ENCODE data around the gene ATXN7L1. TPM values are rescaled to one million over a fixed set of nuclear protein-coding genes. Genes with fewer than 3 reads are reported as not detected.

Gene ATXN7L1
- total and polyA plus RNA-seq, 4 donors: 7.1 to 11.0 (median 8.5) TPM

GRCh38 chr7:105776986-105777910 lies 99.2 kb downstream of the ATXN7L1 start:
- Histone ChIP-seq H3K4me1 (ENCODE audit: control insufficient read depth, insufficient read depth, low read length) (peaks cover 5% of the 10 kb centered on the region), H3K4me3 (ENCODE audit: low read depth, low read length) (no peak overlapping the region), H3K9me3 (ENCODE audit: control insufficient read depth, insufficient read depth, low read length) (no peaks in the 10 kb centered on the region), H3K27ac (ENCODE audit: low read depth, low read length) (no peak overlapping the region), H3K27me3 (ENCODE audit: control insufficient read depth, insufficient read depth, low read length) (no peaks in the 10 kb centered on the region), H3K36me3 (ENCODE audit: control insufficient read depth, insufficient read depth, low read length) (no peaks in the 10 kb centered on the region)
- peak in 1 of 6 donors; percentile 12 for DNase-seq (ENCODE audit: low read depth in 4 of 6, low spot score in 6 of 6)
- 70% methylated on average over 11 of the region's 11 CpGs for WGBS (ENCODE audit: insufficient coverage)

- H3K27ac ChIP-seq (ENCODE audit: low read depth, low read length): peak overlapping the region; percentile 47
- DNase-seq (ENCODE audit: low read depth in 4 of 6, low spot score in 6 of 6): peak in 1 of 6 donors; percentile 25
- H3K4me3 ChIP-seq (ENCODE audit: low read depth, low read length): no peak overlapping the region
Measured at GRCh38 chr7:105776068-105776790, 100.2 kb downstream of the ATXN7L1 start.

GRCh38 chr7:105775580-105775979 lies 100.8 kb downstream of the ATXN7L1 start:
- peak overlapping the region; percentile 47 for H3K27ac ChIP-seq (ENCODE audit: low read depth, low read length)
- no peak for DNase-seq (ENCODE audit: low read depth in 4 of 6, low spot score in 6 of 6)
- no peaks in the 10 kb centered on the region for H3K36me3 ChIP-seq (ENCODE audit: control insufficient read depth, insufficient read depth, low read length)
- WGBS (ENCODE audit: insufficient coverage): 73% methylated on average over 6 of the region's 6 CpGs
- H3K4me3 ChIP-seq (ENCODE audit: low read depth, low read length): no peak overlapping the region
- H3K4me1 ChIP-seq (ENCODE audit: control insufficient read depth, insufficient read depth, low read length): peaks cover 8% of the 10 kb centered on the region
- no peaks in the 10 kb centered on the region for H3K9me3 ChIP-seq (ENCODE audit: control insufficient read depth, insufficient read depth, low read length)
- no peaks in the 10 kb centered on the region for H3K27me3 ChIP-seq (ENCODE audit: control insufficient read depth, insufficient read depth, low read length)

More at GRCh38 chr7:105776068-105776790, 100.2 kb downstream of the ATXN7L1 start:
- 50% methylated on average over 4 of the region's 6 CpGs for WGBS (ENCODE audit: insufficient coverage)
- Histone ChIP-seq H3K27me3 (ENCODE audit: control insufficient read depth, insufficient read depth, low read length) (no peaks in the 10 kb centered on the region), H3K36me3 (ENCODE audit: control insufficient read depth, insufficient read depth, low read length) (no peaks in the 10 kb centered on the region), H3K4me1 (ENCODE audit: control insufficient read depth, insufficient read depth, low read length) (peaks cover 5% of the 10 kb centered on the region), H3K9me3 (ENCODE audit: control insufficient read depth, insufficient read depth, low read length) (no peaks in the 10 kb centered on the region)

- no peak overlapping the region for H3K27ac ChIP-seq (ENCODE audit: low read depth, low read length)
- WGBS (ENCODE audit: insufficient coverage): no CpG with 5 or more reads among the region's 3 CpGs
- no peaks in the 10 kb centered on the region for H3K36me3 ChIP-seq (ENCODE audit: control insufficient read depth, insufficient read depth, low read length)
- H3K9me3 ChIP-seq (ENCODE audit: control insufficient read depth, insufficient read depth, low read length): no peaks in the 10 kb centered on the region
- DNase-seq (ENCODE audit: low read depth in 4 of 6, low spot score in 6 of 6): no peak
- no peaks in the 10 kb centered on the region for H3K27me3 ChIP-seq (ENCODE audit: control insufficient read depth, insufficient read depth, low read length)
- no peak overlapping the region for H3K4me3 ChIP-seq (ENCODE audit: low read depth, low read length)
- peaks cover 11% of the 10 kb centered on the region for H3K4me1 ChIP-seq (ENCODE audit: control insufficient read depth, insufficient read depth, low read length)
Measured at GRCh38 chr7:105773030-105773460, 103.4 kb downstream of the ATXN7L1 start.

GRCh38 chr7:105769901-105770628 lies 106.3 kb downstream of the ATXN7L1 start:
- Histone ChIP-seq H3K9me3 (ENCODE audit: control insufficient read depth, insufficient read depth, low read length) (no peaks in the 10 kb centered on the region), H3K36me3 (ENCODE audit: control insufficient read depth, insufficient read depth, low read length) (no peaks in the 10 kb centered on the region), H3K27me3 (ENCODE audit: control insufficient read depth, insufficient read depth, low read length) (no peaks in the 10 kb centered on the region), H3K4me1 (ENCODE audit: control insufficient read depth, insufficient read depth, low read length) (peaks cover 11% of the 10 kb centered on the region), H3K27ac (ENCODE audit: low read depth, low read length) (peak overlapping the region; percentile 72), H3K4me3 (ENCODE audit: low read depth, low read length) (no peak overlapping the region)
- DNase-seq (ENCODE audit: low read depth in 4 of 6, low spot score in 6 of 6): peak in 3 of 6 donors; percentile 21 to 88 (median 82)
- 29% methylated on average over 5 of the region's 9 CpGs for WGBS (ENCODE audit: insufficient coverage)

- H3K36me3 ChIP-seq (ENCODE audit: control insufficient read depth, insufficient read depth, low read length): no peaks in the 10 kb centered on the region
- H3K9me3 ChIP-seq (ENCODE audit: control insufficient read depth, insufficient read depth, low read length): no peaks in the 10 kb centered on the region
- no peak for DNase-seq (ENCODE audit: low read depth in 4 of 6, low spot score in 6 of 6)
- H3K4me3 ChIP-seq (ENCODE audit: low read depth, low read length): no peak overlapping the region
- H3K27me3 ChIP-seq (ENCODE audit: control insufficient read depth, insufficient read depth, low read length): no peaks in the 10 kb centered on the region
- WGBS (ENCODE audit: insufficient coverage): 85% methylated on average over 5 of the region's 9 CpGs
- H3K4me1 ChIP-seq (ENCODE audit: control insufficient read depth, insufficient read depth, low read length): peaks cover 11% of the 10 kb centered on the region
- no peak overlapping the region for H3K27ac ChIP-seq (ENCODE audit: low read depth, low read length)
Measured at GRCh38 chr7:105768898-105769507, 107.4 kb downstream of the ATXN7L1 start.

- no peaks in the 10 kb centered on the region for H3K9me3 ChIP-seq (ENCODE audit: control insufficient read depth, insufficient read depth, low read length)
- no peak overlapping the region for H3K27ac ChIP-seq (ENCODE audit: low read depth, low read length)
- DNase-seq (ENCODE audit: low read depth in 4 of 6, low spot score in 6 of 6): no peak
- H3K36me3 ChIP-seq (ENCODE audit: control insufficient read depth, insufficient read depth, low read length): no peaks in the 10 kb centered on the region
- no CpG with 5 or more reads among the region's 3 CpGs for WGBS (ENCODE audit: insufficient coverage)
- peaks cover 11% of the 10 kb centered on the region for H3K4me1 ChIP-seq (ENCODE audit: control insufficient read depth, insufficient read depth, low read length)
- H3K4me3 ChIP-seq (ENCODE audit: low read depth, low read length): no peak overlapping the region
- no peaks in the 10 kb centered on the region for H3K27me3 ChIP-seq (ENCODE audit: control insufficient read depth, insufficient read depth, low read length)
Measured at GRCh38 chr7:105768117-105768516, 108.3 kb downstream of the ATXN7L1 start.

- DNase-seq (ENCODE audit: low read depth in 4 of 6, low spot score in 6 of 6): peak in 1 of 6 donors; percentile 31
- peaks cover 11% of the 10 kb centered on the region for H3K4me1 ChIP-seq (ENCODE audit: control insufficient read depth, insufficient read depth, low read length)
- no peak overlapping the region for H3K4me3 ChIP-seq (ENCODE audit: low read depth, low read length)
- H3K27ac ChIP-seq (ENCODE audit: low read depth, low read length): no peak overlapping the region
- no peaks in the 10 kb centered on the region for H3K9me3 ChIP-seq (ENCODE audit: control insufficient read depth, insufficient read depth, low read length)
- 74% methylated on average over 12 of the region's 14 CpGs for WGBS (ENCODE audit: insufficient coverage)
- H3K36me3 ChIP-seq (ENCODE audit: control insufficient read depth, insufficient read depth, low read length): no peaks in the 10 kb centered on the region
- no peaks in the 10 kb centered on the region for H3K27me3 ChIP-seq (ENCODE audit: control insufficient read depth, insufficient read depth, low read length)
Measured at GRCh38 chr7:105766421-105767073, 109.9 kb downstream of the ATXN7L1 start.

Measured in spinal cord (tissue), 10 donors.